ENCODE data around the gene CNTNAP4.

CNTNAP4 gene

DNA sequence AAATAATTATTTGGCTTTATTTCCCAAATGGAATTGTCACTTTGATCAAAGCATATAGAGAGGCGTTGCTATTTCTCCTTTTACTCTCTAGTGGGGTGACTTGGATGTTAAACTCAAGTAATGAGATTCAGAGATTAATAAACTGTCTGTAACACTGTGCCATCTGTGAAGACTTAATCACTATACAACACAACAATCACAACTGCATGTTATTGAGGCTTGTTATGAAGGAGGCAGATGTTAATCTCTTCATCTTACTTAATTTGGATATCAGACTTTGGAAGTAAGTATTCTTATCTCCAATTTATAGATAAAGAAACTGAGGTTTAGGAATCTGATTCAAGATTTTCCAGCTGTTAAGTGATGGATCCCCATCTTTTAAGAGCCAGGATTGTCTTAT is 132.5 kb downstream of the CNTNAP4 start:
- no peak for FAIRE-seq

DNA sequence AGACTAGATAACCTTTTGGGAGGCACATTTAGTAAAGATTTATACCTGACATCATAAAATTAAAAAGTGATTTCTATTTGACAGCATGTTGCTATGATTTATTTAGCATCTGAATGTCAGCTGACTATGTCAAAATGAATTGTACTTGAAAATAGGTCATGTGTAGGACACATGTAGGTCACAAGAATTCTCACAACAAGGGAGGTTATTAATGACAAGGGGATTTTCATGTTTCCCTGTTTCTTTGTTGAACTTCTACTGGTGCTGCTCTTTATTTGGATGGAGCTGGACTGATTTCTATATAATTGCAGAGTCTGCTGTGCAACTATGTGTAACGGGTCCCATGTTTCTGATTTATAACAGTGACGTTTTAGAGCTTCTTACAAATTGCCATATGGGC is 144.4 kb downstream of the CNTNAP4 start:
- no peak for FAIRE-seq

DNA sequence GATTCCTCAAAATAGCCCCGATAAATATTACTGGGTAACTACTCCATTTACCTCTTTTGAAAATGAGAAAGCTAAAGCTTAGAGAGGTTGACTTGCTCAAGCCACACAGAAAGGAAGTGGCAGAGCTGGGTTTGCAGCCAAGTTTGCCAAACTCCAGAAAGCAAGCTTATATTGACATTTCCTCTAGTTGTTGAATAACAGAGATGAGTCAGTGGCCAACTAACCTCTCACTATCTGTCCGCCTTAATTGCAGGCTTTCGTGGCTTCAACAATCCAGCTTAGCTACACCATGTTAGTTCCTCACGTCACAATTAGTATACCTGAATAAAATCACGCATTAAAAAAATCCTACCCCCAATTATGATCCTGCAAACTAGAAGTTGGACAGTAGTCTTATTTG is 151.7 kb downstream of the CNTNAP4 start:
- no peak for FAIRE-seq

DNA sequence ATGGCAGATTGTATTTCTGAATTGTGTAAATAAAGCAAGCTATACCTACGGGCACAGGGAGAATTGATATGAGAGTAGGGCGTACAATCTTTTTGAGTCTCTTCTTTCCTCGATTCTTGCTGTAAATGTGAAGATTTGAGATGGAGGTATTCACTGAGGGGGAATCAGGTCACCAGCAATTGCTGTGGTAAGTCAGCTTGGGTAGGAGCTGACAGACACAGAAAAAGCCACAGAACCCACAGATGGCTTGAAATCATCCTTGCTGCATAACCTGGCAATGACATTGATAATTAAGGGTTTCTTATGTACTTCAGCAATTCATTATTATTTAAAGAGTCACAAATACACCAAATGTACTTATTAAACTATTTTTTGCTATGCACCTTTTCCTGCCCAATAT is 164.2 kb downstream of the CNTNAP4 start:
- FAIRE-seq = no peak

DNA sequence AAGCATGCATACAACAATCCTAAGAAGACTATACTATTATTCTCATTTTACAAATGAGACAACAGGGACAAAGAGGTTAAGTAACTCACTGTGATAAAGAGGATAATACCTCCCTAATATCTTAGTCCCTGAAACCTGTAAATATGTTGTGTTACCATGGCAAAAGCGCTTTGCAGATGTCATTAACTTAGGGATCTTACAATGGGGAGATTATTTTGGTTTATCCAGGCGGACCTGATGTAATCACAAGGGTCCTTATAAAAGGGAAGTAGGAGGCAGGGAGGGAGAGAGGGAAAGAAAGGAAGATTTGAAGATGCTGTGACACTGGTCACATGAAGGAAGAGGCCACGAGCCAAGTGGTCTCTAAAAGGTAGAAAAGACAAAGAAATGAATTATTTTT is 164.7 kb downstream of the CNTNAP4 start:
- FAIRE-seq = no peak

DNA sequence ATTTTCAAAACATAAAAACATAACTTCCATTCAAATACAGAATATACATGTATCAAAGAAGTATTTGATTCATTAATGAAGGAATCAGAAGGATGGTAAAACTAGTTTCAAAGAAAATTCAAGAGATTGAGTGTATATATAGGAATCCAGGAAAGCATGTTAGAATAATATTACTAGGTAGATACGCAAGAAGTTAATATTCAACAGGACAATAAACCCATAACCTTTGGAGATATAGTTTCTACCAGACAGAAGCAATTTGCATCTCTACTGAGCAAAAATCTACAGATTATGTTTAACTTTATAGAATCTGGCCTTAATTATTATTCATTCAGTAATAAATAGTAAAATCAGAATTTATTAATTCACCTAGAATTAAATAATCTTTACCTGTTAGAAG is 166.8 kb downstream of the CNTNAP4 start:
- FAIRE-seq = no peak

DNA sequence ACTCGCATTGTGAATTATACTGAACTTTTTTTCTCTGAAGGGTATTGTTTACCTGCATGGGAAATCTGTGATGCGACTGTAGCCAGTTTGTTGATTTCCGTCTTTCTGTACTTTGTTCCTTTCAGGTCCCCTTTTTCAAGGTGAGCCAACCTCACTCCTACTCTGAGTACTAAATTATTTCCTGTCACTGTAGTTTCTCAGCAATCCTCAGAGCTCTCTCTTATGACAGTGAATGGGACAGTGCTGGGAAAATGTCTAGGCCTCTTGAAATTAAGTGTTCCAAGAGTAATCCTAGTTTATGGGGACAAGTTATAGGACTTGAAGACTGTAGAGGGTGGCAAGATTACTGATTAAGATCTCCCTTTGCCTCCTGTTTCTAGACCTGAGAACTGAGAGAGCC is 167.6 kb downstream of the CNTNAP4 start:
- no peak for FAIRE-seq

DNA sequence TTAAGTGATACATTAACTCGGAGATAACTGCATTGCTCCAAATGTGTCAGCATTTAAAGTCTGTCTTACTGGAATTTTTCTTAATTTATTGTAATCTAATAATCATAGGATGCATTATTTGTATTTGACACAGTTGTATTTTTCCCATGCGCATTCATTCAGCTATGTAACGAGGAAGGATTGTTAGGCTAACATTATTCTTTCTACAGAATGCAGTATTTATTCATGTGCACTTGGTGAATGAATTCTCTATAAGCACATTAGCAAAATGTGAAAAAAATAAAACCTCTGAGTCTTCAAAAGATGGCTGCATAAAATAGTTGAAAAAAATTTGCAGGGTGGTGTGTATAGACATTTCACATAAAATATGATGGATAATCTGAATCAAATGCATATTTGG is 168.6 kb downstream of the CNTNAP4 start:
- no peak for FAIRE-seq

DNA sequence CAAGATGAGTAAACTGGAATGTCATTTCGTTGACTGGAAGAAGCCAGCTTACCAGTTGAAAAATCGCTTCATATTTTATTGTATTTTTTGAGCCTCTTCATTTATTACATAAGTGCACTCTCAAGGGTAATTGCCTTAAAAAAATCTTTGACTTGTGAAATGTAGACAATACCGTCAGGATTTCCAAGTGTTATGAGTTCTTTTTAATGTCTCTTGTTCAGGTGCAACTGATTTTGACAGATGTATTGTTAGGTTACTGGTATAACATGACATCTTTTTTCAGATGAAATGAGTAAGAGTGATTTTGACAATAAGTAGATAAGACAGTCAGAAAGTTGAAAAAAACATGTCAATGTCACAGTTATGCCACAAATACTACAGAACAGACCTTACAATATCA is 169.1 kb downstream of the CNTNAP4 start:
- FAIRE-seq = no peak

DNA sequence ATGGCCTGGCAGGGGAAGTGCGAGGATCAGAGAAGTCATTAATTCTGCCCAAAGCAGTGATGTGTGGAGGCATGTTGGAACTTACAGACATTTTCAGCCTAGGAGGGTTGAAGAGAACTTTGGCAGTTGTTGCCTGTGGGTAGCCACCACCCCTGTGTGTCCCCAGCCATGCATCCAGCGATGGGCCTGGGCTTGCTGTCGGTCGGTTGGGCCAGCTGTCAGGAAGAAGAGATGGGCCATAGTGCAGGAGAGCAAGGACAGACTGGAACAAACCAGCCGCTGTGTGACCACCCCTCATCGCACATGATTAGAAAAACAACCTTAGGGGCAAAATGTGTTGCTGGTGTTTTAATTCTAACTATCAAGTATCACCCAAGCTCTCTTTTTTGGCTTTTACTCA is 173.7 kb downstream of the CNTNAP4 start:
- FAIRE-seq = no peak

DNA sequence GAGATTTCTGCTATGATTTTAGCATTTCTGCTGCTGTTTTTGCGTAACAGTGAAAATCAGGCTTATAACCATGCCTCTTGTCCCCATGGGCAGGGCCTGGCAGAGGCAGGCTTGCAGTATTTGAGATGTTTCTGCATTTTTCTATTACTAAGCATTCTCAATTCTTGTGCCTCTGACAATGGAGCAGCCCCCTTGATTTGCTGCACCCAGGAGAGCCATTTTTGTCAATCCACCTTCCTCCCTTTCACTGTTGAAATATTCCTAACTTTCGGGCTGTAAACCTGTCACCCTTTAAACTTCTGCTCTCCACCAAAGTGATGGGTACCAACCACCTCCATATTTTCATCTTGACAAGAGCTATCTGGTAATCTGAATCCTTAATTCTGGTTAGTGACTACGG is 178.1 kb downstream of the CNTNAP4 start:
- FAIRE-seq = no peak

DNA sequence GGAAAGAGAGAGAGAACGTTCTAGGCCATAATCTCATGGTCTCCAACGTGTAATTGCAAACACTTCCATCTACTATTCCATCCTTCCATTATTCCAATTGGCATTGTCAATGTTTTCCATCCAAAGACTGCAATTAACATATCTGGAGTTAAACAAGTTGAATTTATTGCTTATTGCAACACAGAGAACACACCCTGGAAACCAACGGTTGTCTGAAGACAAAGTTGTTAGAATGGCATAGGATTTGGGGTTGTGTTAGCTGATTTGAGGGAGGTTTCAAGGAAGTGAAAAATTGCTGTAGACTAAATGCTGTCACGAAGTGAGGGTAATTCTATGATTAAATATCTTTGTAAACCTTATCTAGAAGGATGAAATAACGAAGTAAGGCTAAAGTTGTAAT is 178.8 kb downstream of the CNTNAP4 start:
- FAIRE-seq = no peak

DNA sequence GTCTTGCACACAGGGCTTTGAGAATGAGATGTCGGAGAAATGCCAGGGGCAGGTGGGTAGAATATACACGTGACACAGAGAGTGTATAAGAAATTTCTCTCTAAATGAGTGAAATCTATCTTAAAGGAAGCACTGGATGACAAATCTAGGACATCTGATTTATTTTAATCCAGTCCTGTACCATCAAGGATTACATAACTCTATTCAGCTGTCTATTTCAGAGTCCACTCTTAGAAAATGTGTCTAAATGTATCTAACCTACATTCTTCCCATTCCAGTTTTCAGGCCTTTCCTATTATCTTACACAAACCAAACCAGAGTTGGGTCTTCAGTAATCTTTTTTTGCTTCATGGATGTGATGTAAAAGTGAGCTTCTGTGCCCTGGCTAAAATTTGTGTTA is 181.9 kb downstream of the CNTNAP4 start:
- no peak for FAIRE-seq

DNA sequence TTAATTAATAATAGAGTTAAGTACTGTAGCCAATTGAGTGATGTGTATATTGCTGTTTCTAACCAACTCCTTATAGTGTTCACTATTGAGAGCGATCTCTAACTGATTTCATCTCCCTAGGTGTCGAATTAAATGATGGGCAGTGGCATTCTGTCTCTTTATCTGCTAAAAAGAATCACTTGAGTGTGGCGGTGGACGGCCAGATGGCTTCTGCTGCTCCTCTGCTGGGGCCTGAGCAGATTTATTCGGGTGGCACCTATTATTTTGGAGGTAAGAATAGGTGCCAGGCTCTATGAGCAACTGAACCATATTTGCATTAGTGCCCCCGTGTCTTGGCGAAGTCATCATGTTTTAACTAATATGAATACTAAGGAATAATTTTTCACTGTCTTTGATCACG is 184.6 kb downstream of the CNTNAP4 start:
- no peak for FAIRE-seq

DNA sequence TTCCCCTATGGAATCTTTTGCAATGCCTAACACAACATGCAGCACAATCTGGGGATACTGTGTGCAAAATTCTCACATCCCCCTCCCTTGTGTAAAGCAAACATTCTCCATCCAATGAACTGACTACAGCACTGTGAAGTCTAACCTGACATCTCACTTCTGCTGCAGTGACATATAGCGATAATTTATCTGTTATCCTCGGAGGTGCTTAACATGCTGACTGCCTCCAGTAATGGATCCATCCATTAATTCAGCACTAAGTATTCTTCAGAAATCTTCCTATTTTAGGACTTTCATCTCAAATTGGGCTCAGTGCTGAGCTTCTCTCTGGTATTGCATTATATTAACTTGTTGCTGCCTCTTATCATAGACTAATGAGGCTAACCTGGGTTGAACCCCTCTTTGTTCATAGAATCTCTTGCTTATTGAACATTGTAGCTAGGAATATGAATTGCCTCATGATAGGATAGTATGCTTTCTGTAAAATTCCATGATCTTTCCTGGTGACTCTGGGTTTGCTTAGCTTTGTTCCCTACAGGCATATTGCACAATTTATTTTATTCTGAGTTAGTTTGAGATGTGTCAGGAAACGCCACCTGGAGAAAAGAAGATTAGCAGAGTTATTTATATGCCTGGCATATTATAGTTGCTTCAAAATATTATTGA is 187.9 kb downstream of the CNTNAP4 start:
- FAIRE-seq = no peak

DNA sequence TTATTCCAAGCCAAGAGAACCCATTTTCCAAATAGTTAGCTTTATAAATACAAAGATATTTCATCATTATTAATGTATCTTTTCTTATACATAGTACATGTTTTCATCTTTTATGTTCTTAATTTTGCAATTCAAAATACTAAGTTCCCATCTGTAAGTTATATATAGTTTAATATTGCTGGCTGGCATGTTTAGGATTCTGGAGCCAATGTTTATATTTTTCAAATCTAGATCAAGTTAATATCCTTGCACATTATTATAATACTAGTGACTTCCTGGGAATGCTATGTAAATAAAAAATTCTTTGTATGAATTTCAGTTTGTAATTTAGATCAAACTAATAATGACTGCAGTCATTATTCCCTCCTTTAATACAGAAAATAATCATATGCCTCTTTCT is 189.7 kb downstream of the CNTNAP4 start:
- FAIRE-seq = no peak

DNA sequence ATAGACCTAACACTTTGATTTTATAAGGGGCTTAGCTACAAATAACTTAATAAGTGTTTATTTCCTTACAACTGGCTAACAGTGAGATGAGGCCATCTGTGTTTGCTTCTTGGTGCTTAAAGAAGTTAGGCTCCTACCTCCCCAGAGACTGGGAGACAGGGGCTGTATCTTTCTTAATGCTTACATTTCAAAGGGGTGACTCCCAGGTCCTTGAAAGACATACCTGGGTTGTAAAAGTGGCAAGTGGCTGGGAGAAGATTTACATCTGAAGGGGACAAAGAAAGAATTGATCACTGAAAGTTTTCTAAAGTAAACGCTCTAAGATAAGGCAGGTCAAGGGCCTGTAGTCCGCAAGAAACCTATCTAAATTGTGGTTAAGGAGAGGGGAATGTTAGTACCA is 196.8 kb downstream of the CNTNAP4 start:
- no peak for FAIRE-seq

DNA sequence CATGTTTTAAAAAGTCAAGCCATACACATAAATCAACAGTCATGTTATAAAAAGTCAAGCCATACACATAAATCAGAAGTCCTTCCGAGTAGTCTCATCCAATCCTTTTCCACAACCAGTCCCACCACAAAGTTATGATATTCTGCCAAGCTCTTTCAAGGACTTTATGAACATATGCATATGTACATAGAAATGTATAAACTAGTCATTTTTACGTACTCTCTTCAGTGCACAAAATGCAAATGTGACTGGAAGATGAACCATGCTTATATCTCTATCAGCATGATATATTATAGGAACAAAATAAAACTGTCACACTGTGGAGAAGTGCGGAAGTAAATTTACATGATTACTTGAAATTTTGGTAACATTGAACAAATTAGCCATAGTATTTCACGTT is 200.9 kb downstream of the CNTNAP4 start:
- no peak for FAIRE-seq

DNA sequence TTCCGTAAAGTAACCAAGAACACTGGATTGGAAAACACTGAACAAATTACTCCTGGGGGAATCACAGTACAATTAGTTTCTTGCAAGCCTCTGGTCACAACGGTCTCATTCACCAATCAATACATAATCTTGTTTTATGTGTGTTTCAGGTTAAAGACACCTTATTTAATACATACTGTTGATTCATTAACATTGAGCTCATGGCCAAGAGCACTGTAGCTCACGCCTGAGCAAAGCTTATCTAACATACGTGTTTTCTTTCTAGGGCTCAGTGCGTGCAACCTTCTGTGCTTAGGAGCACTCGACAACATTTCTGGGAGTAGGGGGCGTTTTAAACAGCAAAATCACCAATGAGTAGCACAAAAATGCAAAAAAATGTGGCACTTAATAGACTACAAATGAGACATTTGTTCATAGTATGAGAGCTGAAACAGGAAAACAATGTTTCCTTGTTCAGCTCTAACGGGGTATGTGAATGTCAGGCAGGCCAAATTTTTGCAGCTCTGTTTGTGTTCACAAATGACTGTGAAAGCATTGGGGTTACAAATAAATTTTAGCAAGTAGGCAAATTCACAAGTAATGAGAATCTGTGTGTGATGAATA is 206.2 kb downstream of the CNTNAP4 start:
- no peak for FAIRE-seq

DNA sequence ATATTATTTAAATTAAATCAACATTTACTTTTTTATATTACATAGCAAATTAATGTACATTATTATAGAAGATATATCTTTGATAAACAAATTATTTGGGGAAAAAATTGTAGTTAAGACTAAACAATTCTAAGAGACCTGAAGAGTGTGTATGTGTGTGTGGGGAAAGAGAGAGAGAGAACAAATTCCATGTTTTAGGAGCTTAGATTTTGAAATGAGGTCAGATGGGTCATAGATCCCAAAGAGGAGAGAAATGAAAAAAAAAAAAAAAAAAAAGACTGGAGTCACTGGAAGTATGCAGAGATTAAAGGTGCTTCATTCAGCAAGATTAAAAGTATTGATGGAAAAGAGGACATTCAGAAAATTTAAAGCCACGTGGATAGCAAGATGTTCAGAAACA is 206.8 kb downstream of the CNTNAP4 start:
- FAIRE-seq = peak; percentile 20

DNA sequence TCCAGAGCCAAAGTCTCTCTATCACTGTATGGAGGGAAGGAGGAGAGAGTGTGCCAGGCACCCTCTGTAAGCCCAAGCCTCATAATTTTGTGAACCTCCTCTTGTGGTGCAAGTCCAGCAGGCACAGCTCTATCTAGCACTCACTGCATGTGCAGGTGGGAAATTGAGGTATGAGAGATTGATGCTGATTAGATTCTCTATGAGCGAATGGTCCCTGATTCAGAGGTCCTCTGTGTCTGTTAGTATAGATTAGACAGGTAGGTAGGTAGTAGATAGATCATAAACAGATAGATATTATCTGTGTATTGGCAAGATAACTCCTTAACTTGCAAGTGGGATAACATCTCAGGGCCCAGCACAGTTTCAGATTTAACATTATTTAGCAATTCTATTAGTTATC is 209.5 kb downstream of the CNTNAP4 start:
- FAIRE-seq = no peak

DNA sequence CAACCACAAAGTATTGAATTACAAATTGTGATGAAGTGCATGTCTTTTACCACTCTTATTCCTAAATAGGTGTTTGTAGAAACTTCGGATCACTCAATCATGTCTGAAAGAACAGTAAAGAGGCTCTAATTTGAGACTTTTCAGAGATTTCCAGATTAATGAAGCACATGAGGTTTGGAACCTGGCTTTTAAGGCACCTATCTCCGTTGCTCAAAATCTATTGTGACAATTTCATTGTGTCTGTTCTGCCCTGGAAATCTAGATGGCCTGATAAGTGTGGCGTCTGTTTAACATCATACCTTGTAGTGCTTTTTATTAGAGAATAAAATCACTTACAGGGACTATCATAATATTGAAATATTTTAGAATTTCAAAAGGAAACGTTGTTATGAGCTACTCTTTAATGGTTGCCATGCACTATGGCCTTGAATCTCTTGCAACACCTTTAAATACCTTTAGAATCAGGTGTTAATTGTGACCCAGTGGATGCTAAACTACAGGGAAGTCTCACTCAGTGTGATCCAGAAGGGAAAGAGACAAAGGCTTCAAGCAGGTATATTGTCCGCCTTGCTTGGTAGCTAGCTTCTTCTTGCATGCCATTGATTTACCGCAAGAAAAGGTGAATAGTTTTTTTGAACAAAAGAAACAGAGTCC is 210.3 kb downstream of the CNTNAP4 start:
- no peak for FAIRE-seq

DNA sequence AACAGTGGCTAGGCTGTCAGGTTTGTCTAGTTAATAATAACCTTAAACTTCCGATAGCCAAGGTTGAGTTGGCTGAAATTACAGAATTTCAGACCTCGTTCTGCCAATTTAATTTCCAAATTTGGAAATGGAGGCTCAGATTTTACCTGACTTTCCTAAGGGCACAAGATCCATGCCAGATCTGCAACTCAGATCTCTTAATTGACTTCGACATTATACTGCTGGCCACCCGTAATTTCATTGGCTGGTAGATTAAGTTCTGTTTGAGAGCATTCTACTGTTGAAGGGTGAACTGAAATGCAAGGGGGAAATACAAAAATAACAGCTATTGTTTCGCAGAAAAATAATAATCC is 210.8 kb downstream of the CNTNAP4 start:
- no peak for FAIRE-seq

DNA sequence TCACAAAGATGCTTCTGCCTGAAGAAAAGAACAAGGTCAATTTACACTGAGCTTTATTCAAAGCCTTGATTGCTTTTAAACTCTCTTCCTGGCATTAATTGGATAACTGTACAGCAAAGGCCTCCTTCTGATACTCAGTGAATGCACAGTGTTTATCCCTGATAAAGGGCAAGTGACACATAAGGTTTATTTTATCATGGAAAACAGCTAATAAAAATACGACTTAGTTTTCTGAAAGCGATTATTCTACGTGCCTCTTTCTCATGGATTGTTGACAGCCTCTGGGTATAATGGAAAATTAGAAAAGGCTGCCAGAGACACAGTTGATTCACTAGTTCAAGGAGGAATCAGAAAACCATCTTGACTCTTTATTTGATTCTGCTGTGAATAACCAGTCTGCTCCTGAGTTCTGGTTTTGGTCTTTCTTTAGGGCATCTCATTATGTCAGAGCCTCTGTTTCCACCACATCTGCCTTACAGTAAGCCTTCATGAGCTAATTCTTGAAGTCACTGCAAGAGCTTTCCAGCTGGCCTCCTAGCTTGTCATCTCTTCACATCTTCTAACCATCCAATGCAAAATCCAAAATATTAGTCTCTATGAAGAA is 212.9 kb downstream of the CNTNAP4 start:
- FAIRE-seq = no peak

All from TTC549 (cell line).